IPS-18c (cell line): Measurements from ENCODE around the gene DSG2.

Experiments
- H3K4me3 ChIP-seq: 2 replicates; pipeline ENCODE4 v1.7.0; 2013; ENCODE audit warnings: low read depth, mild to moderate bottlenecking, low read length, moderate library complexity; ENCODE audit not compliant: insufficient read depth
- H3K9me3 ChIP-seq: one replicate; pipeline ENCODE4 v1.6.1; 2013; ENCODE audit warnings: mild to moderate bottlenecking, low read length, moderate library complexity; ENCODE audit not compliant: control insufficient read depth, insufficient read depth

DSG2 gene

GRCh38 chr18:31596081-31596872 is 98.3 kb downstream of the DSG2 start:
- no peaks in the 10 kb centered on the region for H3K9me3 ChIP-seq
- no peak overlapping the region for H3K4me3 ChIP-seq

- H3K9me3 ChIP-seq, result no peaks in the 10 kb centered on the region
These were observed 100.2 kb downstream of the DSG2 start for GRCh38 chr18:31598021-31598805.

More at GRCh38 chr18:31598021-31598805, 100.2 kb downstream of the DSG2 start:
- no peak overlapping the region for H3K4me3 ChIP-seq
